ENCODE results near the gene NTNG1. TPM values are rescaled to one million over a fixed set of nuclear protein-coding genes. Genes with fewer than 3 reads are reported as not detected.
"Not testable (repeated sequence)": the region's sequence is repeated elsewhere in the genome, so short reads cannot be mapped to it uniquely, and the experiment has no call there.

NTNG1 gene
- total and polyA plus RNA-seq, 10 of the 15 experiments (the other 5 are each of a cell fraction or from before 2014, with no cell fraction given): 0.18 to 2.3 (median 1.1) TPM; not detected in 1

GRCh38 chr1:107236760-107237159 is 95.9 kb downstream of the NTNG1 start:
- 66% methylated on average over 3 of the region's 3 CpGs for WGBS (ENCODE audit: insufficient coverage, insufficient replicate concordance, low lambda C conversion rate, missing lambda C conversion rate)
- H2AFZ ChIP-seq (ENCODE audit: control insufficient read depth, low read depth, low read length); H3K9me3 ChIP-seq (replicated peaks; ENCODE audit: control insufficient read depth, insufficient read depth, low read length); POLR2A ChIA-PET; H3K36me3 ChIP-seq (ENCODE audit: control insufficient read depth in 2 of 2, insufficient read depth in 2 of 2, low read length in 1 of 2); H3K27me3 ChIP-seq (replicated peaks in 1 of 2; ENCODE audit: control insufficient read depth in 2 of 2, insufficient read depth in 2 of 2, low read length in 1 of 2); DNase-seq (ENCODE audit: low read depth, low spot score); H3K27ac ChIP-seq (ENCODE audit: control insufficient read depth, insufficient read depth); H3K4me1 ChIP-seq (ENCODE audit: control insufficient read depth, insufficient read depth, low read length); intact Hi-C loops (cut with micrococcal nuclease; ENCODE audit: unreplicated experiment); BruUV-seq (replicated peaks); SMC1A ChIA-PET (ENCODE audit: uncharacterized antibody, unreplicated experiment); H3K9ac ChIP-seq (ENCODE audit: control insufficient read depth, insufficient read depth, low read length); in situ Hi-C loops (cut with MboI); ATAC-seq; FAIRE-seq; H3K79me2 ChIP-seq (ENCODE audit: control insufficient read depth, insufficient read depth, low read length); H4K20me1 ChIP-seq (ENCODE audit: control insufficient read depth, insufficient read depth); H3K4me2 ChIP-seq (ENCODE audit: control insufficient read depth, insufficient read depth); H3K4me3 ChIP-seq; CTCF ChIA-PET; RAD21 ChIA-PET (ENCODE audit: unreplicated experiment): not testable (repeated sequence)

- no peaks in the 10 kb centered on the region for H3K9me3 ChIP-seq (replicated peaks; ENCODE audit: control insufficient read depth, insufficient read depth, low read length)
- BruUV-seq (replicated peaks): no TSS peak
- H3K4me1 ChIP-seq (ENCODE audit: control insufficient read depth, insufficient read depth, low read length): no peaks in the 10 kb centered on the region
- no peak overlapping the region for H3K27ac ChIP-seq (ENCODE audit: control insufficient read depth, insufficient read depth)
- H3K79me2 ChIP-seq (ENCODE audit: control insufficient read depth, insufficient read depth, low read length): no peaks in the 10 kb centered on the region
- no peak overlapping the region for H3K9ac ChIP-seq (ENCODE audit: control insufficient read depth, insufficient read depth, low read length)
- ChIA-PET POLR2A (no interaction called here), CTCF (no interaction called here), SMC1A (ENCODE audit: uncharacterized antibody, unreplicated experiment) (no interaction called here), RAD21 (ENCODE audit: unreplicated experiment) (no interaction called here)
- intact Hi-C loops (cut with micrococcal nuclease; ENCODE audit: unreplicated experiment): no loop called here
- in situ Hi-C loops (cut with MboI): no loop called here
- FAIRE-seq (no peak), DNase-seq (ENCODE audit: low read depth, low spot score) (no peak), ATAC-seq (no peak)
- H3K4me3 ChIP-seq: no peak overlapping the region
- H3K36me3 ChIP-seq (ENCODE audit: control insufficient read depth in 2 of 2, insufficient read depth in 2 of 2, low read length in 1 of 2): no peaks in the 10 kb centered on the region
- no peak overlapping the region for H2AFZ ChIP-seq (ENCODE audit: control insufficient read depth, low read depth, low read length)
- WGBS (ENCODE audit: insufficient coverage, insufficient replicate concordance, low lambda C conversion rate, missing lambda C conversion rate): 43% methylated on average over 7 of the region's 7 CpGs
- no peak overlapping the region for H3K4me2 ChIP-seq (ENCODE audit: control insufficient read depth, insufficient read depth)
- no peaks in the 10 kb centered on the region for H3K27me3 ChIP-seq (replicated peaks in 1 of 2; ENCODE audit: control insufficient read depth in 2 of 2, insufficient read depth in 2 of 2, low read length in 1 of 2)
- TF ChIP-seq TCF3 (IDR thresholded peaks at IDR 0.05; ENCODE audit: borderline replicate concordance, insufficient read depth, low read depth, low read length) (no peak), ZNF207 (IDR thresholded peaks at IDR 0.05; ENCODE audit: borderline replicate concordance) (no peak)
- TF ChIP-seq, protein P1, sequence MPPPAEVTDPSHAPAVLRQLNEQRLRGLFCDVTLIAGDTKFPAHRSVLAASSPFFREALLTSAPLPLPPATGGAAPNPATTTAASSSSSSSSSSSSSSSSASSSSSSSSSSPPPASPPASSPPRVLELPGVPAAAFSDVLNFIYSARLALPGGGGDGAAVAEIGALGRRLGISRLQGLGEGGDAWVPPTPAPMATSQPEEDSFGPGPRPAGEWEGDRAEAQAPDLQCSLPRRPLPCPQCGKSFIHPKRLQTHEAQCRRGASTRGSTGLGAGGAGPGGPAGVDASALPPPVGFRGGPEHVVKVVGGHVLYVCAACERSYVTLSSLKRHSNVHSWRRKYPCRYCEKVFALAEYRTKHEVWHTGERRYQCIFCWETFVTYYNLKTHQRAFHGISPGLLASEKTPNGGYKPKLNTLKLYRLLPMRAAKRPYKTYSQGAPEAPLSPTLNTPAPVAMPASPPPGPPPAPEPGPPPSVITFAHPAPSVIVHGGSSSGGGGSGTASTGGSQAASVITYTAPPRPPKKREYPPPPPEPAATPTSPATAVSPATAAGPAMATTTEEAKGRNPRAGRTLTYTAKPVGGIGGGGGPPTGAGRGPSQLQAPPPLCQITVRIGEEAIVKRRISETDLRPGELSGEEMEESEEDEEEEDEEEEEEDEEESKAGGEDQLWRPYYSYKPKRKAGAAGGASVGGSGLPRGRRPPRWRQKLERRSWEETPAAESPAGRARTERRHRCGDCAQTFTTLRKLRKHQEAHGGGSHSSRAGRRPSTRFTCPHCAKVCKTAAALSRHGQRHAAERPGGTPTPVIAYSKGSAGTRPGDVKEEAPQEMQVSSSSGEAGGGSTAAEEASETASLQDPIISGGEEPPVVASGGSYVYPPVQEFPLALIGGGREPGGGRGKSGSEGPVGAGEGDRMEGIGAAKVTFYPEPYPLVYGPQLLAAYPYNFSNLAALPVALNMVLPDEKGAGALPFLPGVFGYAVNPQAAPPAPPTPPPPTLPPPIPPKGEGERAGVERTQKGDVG (CRISPR knock-in tag; IDR thresholded peaks at IDR 0.05): no peak
- no peaks in the 10 kb centered on the region for H4K20me1 ChIP-seq (ENCODE audit: control insufficient read depth, insufficient read depth)
Observed at GRCh38 chr1:107243461-107243860, 102.6 kb downstream of the NTNG1 start.
